MM.1S (cell line): ENCODE results near the gene MXRA7.

Experiments used
- CTCF ChIP-seq: fragments of 300-600 bp; sonication (generic); IDR thresholded peaks from 2 replicates; pipeline ENCODE4 v1.5.1; 2016; ENCODE audit warnings: antibody characterized with exemption, low read length, mixed read lengths
- EZH2 ChIP-seq: fragments of 300-600 bp; sonication (generic); optimal IDR thresholded peaks from 2 replicates; pipeline ENCODE3; 2017; ENCODE audit warnings: low read depth, mild to moderate bottlenecking, antibody characterized with exemption, low read length, mixed read lengths
- EZH2phosphoT487 ChIP-seq: fragments of 300-600 bp; sonication (generic); IDR thresholded peaks from 2 replicates; pipeline ENCODE4 v1.6.1; 2018; ENCODE audit warnings: antibody characterized with exemption, low read length

- no peak for TF ChIP-seq CTCF
- no peak for TF ChIP-seq EZH2
- no peak for TF ChIP-seq EZH2phosphoT487
Observed at GRCh38 chr17:76641501-76641900, 69.3 kb downstream of the MXRA7 start.
